GM18867 (cell line): ENCODE measurements around the gene ZNF230.

Source experiments
- ATAC-seq: cut with Tn5 transposase; IDR thresholded peaks from one replicate; pipeline ENCODE4 v1.9.1; 2021; ENCODE audit warnings: mild to moderate bottlenecking, moderate library complexity; ENCODE audit not compliant: unreplicated experiment

ZNF230 gene

GRCh38 chr19:44032001-44032610 is 29.3 kb downstream of the ZNF230 start:
- no peak for ATAC-seq

GRCh38 chr19:44042147-44042546 is 39.4 kb downstream of the ZNF230 start:
- ATAC-seq, result no peak

- no peak for ATAC-seq
These were observed 48.2 kb downstream of the ZNF230 start for GRCh38 chr19:44050740-44051649.

- no peak for ATAC-seq
These were observed 49.1 kb downstream of the ZNF230 start, which contains the start of gene ZNF223 for GRCh38 chr19:44051650-44052402. Gene ZNF223 (plus strand): TSS chr19:44052036. CDS start chr19:44055177, 3,141 bp downstream.

- no peak for ATAC-seq
These were observed 53.1 kb downstream of the ZNF230 start for GRCh38 chr19:44055870-44056269.

GRCh38 chr19:44059229-44059628 is 56.5 kb downstream of the ZNF230 start:
- ATAC-seq, result no peak

GRCh38 chr19:44061038-44061437 is 58.3 kb downstream of the ZNF230 start:
- no peak for ATAC-seq
